DND-41 (cell line): ENCODE measurements around the gene MXRA5.
"Not testable (repeated sequence)": the region's sequence is repeated elsewhere in the genome, so short reads cannot be mapped to it uniquely, and the experiment has no call there.

Experiments used
- CTCF ChIP-seq: IDR thresholded peaks from 2 replicates; pipeline ENCODE4 v1.5.1; 2012; ENCODE audit warnings: borderline replicate concordance, low read length, moderate library complexity, mild to moderate bottlenecking; ENCODE audit not compliant: poor library complexity, severe bottlenecking; ENCODE audit errors: extremely low read depth
- EZH2 ChIP-seq: IDR thresholded peaks from 3 replicates; pipeline ENCODE4 v1.6.1; 2012; ENCODE audit warnings: borderline replicate concordance, low read depth, mild to moderate bottlenecking, moderate library complexity, low read length, inconsistent platforms; ENCODE audit not compliant: severe bottlenecking

GRCh38 chrX:3343569-3343968 lies 2.9 kb downstream of the MXRA5 start:
- not testable (repeated sequence) for TF ChIP-seq CTCF, EZH2
